ENCODE results near the gene DCHS1.
A peak's percentile ranks its signal among the peaks of the same experiment; 100 is the strongest.

Gene DCHS1

GRCh38 chr11:6618117-6619003, 37.2 kb downstream of the DCHS1 start:
- peak overlapping the region; percentile 98 for H3K4me3 ChIP-seq (ENCODE audit: low read length)
- peak; percentile 35 for TF ChIP-seq CTCF (conservative IDR thresholded peaks at IDR 0.05; ENCODE audit: low read length)
- peak; percentile 66 for DNase-seq (ENCODE audit: low read depth)

- H3K4me3 ChIP-seq (ENCODE audit: low read length), result peak overlapping the region; percentile 98
Observed at GRCh38 chr11:6617315-6617781, 38.3 kb downstream of the DCHS1 start.

GRCh38 chr11:6616596-6617250, 38.9 kb downstream of the DCHS1 start:
- DNase-seq (ENCODE audit: low read depth), result no peak
- TF ChIP-seq CTCF (conservative IDR thresholded peaks at IDR 0.05; ENCODE audit: low read length), result no peak

More at GRCh38 chr11:6617315-6617781, 38.3 kb downstream of the DCHS1 start:
- no peak for TF ChIP-seq CTCF (conservative IDR thresholded peaks at IDR 0.05; ENCODE audit: low read length)
- DNase-seq (ENCODE audit: low read depth), result no peak

GRCh38 chr11:6615882-6616585, 39.6 kb downstream of the DCHS1 start:
- no peak for DNase-seq (ENCODE audit: low read depth)
- TF ChIP-seq CTCF (conservative IDR thresholded peaks at IDR 0.05; ENCODE audit: low read length), result no peak
- no peak overlapping the region for H3K4me3 ChIP-seq (ENCODE audit: low read length)

More at GRCh38 chr11:6616596-6617250, 38.9 kb downstream of the DCHS1 start:
- no peak overlapping the region for H3K4me3 ChIP-seq (ENCODE audit: low read length)

- H3K4me3 ChIP-seq (ENCODE audit: low read length), result no peak overlapping the region
- TF ChIP-seq CTCF (conservative IDR thresholded peaks at IDR 0.05; ENCODE audit: low read length), result no peak
- no peak for DNase-seq (ENCODE audit: low read depth)
Observed at GRCh38 chr11:6615046-6615445, 40.6 kb downstream of the DCHS1 start.

- no peak overlapping the region for H3K4me3 ChIP-seq (ENCODE audit: low read length)
- DNase-seq (ENCODE audit: low read depth), result no peak
- no peak for TF ChIP-seq CTCF (conservative IDR thresholded peaks at IDR 0.05; ENCODE audit: low read length)
Observed at GRCh38 chr11:6614446-6614845, 41.2 kb downstream of the DCHS1 start.
